ES-I3 (cell line): ENCODE results near the gene ASTN2.

Source experiments
- H3K36me3 ChIP-seq: 2 replicates; pipeline ENCODE4 v1.6.1; 2013; ENCODE audit warnings: mild to moderate bottlenecking, low read length, control low read depth, moderate library complexity; ENCODE audit not compliant: insufficient read depth
- H3K4me1 ChIP-seq: 2 replicates; pipeline ENCODE4 v1.6.1; 2013; ENCODE audit warnings: mild to moderate bottlenecking, control low read depth, low read length; ENCODE audit not compliant: insufficient read depth
- H3K9ac ChIP-seq: 2 replicates; pipeline ENCODE4 v1.6.1; 2013; ENCODE audit warnings: low read depth, mild to moderate bottlenecking, low read length, moderate library complexity
- H3K9me3 ChIP-seq: 2 replicates; pipeline ENCODE4 v1.6.1; 2013; ENCODE audit warnings: mild to moderate bottlenecking, low read length, moderate library complexity; ENCODE audit not compliant: control insufficient read depth, insufficient read depth

The ASTN2 gene

GRCh38 chr9:117018966-117019617 lies 395.8 kb downstream of the ASTN2 start:
- no peaks in the 10 kb centered on the region for H3K36me3 ChIP-seq
- peaks cover 3% of the 10 kb centered on the region; the same call in 1 of the 2 replicates for H3K9me3 ChIP-seq
- no peak overlapping the region for H3K9ac ChIP-seq
- peaks cover 5% of the 10 kb centered on the region; the same call in 1 of the 2 replicates for H3K4me1 ChIP-seq

- Histone ChIP-seq H3K36me3 (no peaks in the 10 kb centered on the region), H3K9ac (no peak overlapping the region), H3K4me1 (peaks cover 5% of the 10 kb centered on the region; the same call in 1 of the 2 replicates), H3K9me3 (peaks cover 3% of the 10 kb centered on the region; the same call in 1 of the 2 replicates)
Observed at GRCh38 chr9:117017414-117017985, 397.4 kb downstream of the ASTN2 start.

GRCh38 chr9:117014061-117014460 lies 400.8 kb downstream of the ASTN2 start:
- Histone ChIP-seq H3K9ac (no peak overlapping the region), H3K36me3 (no peaks in the 10 kb centered on the region), H3K4me1 (no peaks in the 10 kb centered on the region), H3K9me3 (peaks cover 3% of the 10 kb centered on the region; the same call in 1 of the 2 replicates)

DNA sequence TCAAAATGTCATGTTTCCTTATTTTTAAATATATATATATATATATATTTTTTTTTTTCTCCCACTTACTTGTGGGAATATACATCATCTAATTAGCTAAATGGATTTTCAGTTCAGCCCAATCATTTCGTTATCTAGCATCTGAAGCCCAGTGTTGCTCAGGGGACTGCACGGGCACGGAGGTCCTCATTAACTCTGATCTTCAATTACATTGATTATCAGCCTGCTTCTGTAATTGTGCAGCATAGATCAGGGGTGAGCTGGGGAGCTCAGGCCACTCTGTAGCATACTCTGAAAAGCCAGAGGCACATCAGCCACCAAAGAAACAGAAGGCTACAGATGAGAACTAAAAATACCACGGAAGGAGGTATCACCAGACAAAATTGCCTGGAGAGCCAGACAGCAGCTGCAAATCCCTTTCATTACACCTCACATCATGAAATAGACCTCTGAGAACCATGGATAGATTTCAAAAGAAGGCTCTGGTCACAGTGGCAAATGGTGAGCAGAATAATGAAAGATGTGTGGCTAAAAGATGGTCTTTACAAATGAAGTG lies 401.3 kb downstream of the ASTN2 start:
- no peaks in the 10 kb centered on the region for H3K36me3 ChIP-seq
- no peak overlapping the region for H3K9ac ChIP-seq

GRCh38 chr9:117010061-117010460 lies 404.8 kb downstream of the ASTN2 start:
- Histone ChIP-seq H3K4me1 (no peaks in the 10 kb centered on the region), H3K9me3 (peaks cover 3% of the 10 kb centered on the region; the same call in 1 of the 2 replicates), H3K9ac (no peak overlapping the region), H3K36me3 (no peaks in the 10 kb centered on the region)

More for the DNA sequence above, 401.3 kb downstream of the ASTN2 start:
- H3K4me1 ChIP-seq = no peaks in the 10 kb centered on the region
- H3K9me3 ChIP-seq = peaks cover 3% of the 10 kb centered on the region; the same call in 1 of the 2 replicates

- no peaks in the 10 kb centered on the region for H3K36me3 ChIP-seq
- H3K4me1 ChIP-seq = no peaks in the 10 kb centered on the region
- H3K9ac ChIP-seq = no peak overlapping the region
- H3K9me3 ChIP-seq = no peaks in the 10 kb centered on the region
Observed at GRCh38 chr9:117008876-117009275, 406.0 kb downstream of the ASTN2 start.

- Histone ChIP-seq H3K9me3 (no peaks in the 10 kb centered on the region), H3K9ac (no peak overlapping the region), H3K4me1 (no peaks in the 10 kb centered on the region), H3K36me3 (no peaks in the 10 kb centered on the region)
Observed at GRCh38 chr9:117008461-117008860, 406.4 kb downstream of the ASTN2 start.

GRCh38 chr9:117002686-117003085 lies 412.2 kb downstream of the ASTN2 start:
- H3K9me3 ChIP-seq = no peaks in the 10 kb centered on the region
- H3K36me3 ChIP-seq = no peaks in the 10 kb centered on the region
- H3K4me1 ChIP-seq = no peaks in the 10 kb centered on the region
- no peak overlapping the region for H3K9ac ChIP-seq

GRCh38 chr9:117000834-117001233 lies 414.0 kb downstream of the ASTN2 start:
- H3K9me3 ChIP-seq = no peaks in the 10 kb centered on the region
- H3K9ac ChIP-seq = no peak overlapping the region
- H3K36me3 ChIP-seq = no peaks in the 10 kb centered on the region
- H3K4me1 ChIP-seq = no peaks in the 10 kb centered on the region

- Histone ChIP-seq H3K9ac (no peak overlapping the region), H3K4me1 (no peaks in the 10 kb centered on the region), H3K9me3 (no peaks in the 10 kb centered on the region), H3K36me3 (no peaks in the 10 kb centered on the region)
Observed at GRCh38 chr9:117000196-117000723, 414.6 kb downstream of the ASTN2 start.

DNA sequence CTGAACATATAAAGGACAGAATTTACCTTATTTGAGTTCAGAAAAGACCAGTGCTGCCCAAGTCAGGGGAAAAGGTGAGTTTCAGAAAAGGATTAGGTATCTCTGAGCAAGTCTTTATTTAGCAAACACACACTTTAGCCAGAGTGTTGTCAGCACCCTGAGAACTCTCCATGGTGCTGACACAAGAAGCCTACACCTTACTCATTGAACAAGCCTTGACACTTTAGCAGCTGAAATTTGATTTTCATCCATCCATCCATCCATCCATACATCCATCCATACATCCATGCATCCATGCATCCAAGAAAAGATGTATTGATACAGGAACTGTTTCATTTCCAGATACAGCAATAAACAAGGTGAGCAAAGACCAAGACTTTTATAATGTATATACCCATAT lies 416.6 kb downstream of the ASTN2 start:
- Histone ChIP-seq H3K9me3 (no peaks in the 10 kb centered on the region), H3K9ac (no peak overlapping the region)

DNA sequence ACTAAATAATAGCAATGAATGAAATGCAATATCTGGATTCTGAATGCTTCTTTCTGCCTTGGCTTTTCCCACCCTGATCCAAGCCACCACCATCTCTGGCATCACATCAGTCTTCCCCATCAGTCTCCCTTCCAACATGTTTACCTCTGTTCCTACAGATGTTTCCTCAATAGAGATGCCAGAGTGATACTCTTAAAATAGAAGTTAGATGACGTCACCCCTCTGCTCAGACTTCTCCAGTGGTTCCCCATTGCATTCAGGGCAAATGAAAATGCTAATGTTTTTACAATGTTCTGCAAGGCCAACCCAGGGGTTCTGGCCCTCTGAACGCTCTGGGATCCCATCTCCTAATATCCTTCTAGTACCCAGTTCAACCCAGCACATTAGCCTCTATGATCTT lies 422.0 kb downstream of the ASTN2 start:
- Histone ChIP-seq H3K4me1 (peaks cover 15% of the 10 kb centered on the region; the same call in 1 of the 2 replicates), H3K9me3 (no peaks in the 10 kb centered on the region), H3K9ac (no peak overlapping the region), H3K36me3 (no peaks in the 10 kb centered on the region)

More for the DNA sequence above, 416.6 kb downstream of the ASTN2 start:
- Histone ChIP-seq H3K4me1 (no peaks in the 10 kb centered on the region), H3K36me3 (no peaks in the 10 kb centered on the region)

- Histone ChIP-seq H3K9ac (no peak overlapping the region), H3K4me1 (peaks cover 15% of the 10 kb centered on the region; the same call in 1 of the 2 replicates), H3K36me3 (no peaks in the 10 kb centered on the region), H3K9me3 (no peaks in the 10 kb centered on the region)
Observed at GRCh38 chr9:116991051-116991450, 423.8 kb downstream of the ASTN2 start.

GRCh38 chr9:116990592-116990991 lies 424.3 kb downstream of the ASTN2 start:
- Histone ChIP-seq H3K4me1 (peaks cover 16% of the 10 kb centered on the region; the same call in 1 of the 2 replicates), H3K9me3 (no peaks in the 10 kb centered on the region), H3K36me3 (no peaks in the 10 kb centered on the region), H3K9ac (no peak overlapping the region)
